ENCODE measurements around the gene CES2.

GRCh38 chr16:66926171-66926947 is 9.0 kb upstream of the CES2 start:
- no peak for TF ChIP-seq CTCF (IDR thresholded peaks at IDR 0.05)
- no peak for TF ChIP-seq EP300 (IDR thresholded peaks at IDR 0.05)
- TF ChIP-seq POLR2A (IDR thresholded peaks at IDR 0.05), result no peak

Data from ovary (tissue), 3 donors.